CD4-positive, alpha-beta memory T cell (primary cell): ENCODE results near the gene KPNA1. TPM values are rescaled to one million over a fixed set of nuclear protein-coding genes. Genes with fewer than 3 reads are reported as not detected.

ENCODE experiments used
- CTCF ChIA-PET: fragments of 350-600 bp; sonication (Branson Sonifier 250); formaldehyde crosslinking; loops from one replicate; lab custom pipeline; 2021; ENCODE audit warnings: inconsistent platforms; ENCODE audit not compliant: partially characterized antibody; lab: Charles Lee
- POLR2A ChIA-PET: fragments of 350-600 bp; sonication (Branson Sonifier 250); formaldehyde crosslinking; loops from one replicate; lab custom pipeline; 2021; ENCODE audit not compliant: partially characterized antibody; lab: Charles Lee
- DNase-seq, 5 donors: peaks; one replicate each; pipeline versions ENCODE4 v3.0.0 to v3.0.0-alpha.2; 2020 to 2022; ENCODE audit warnings: mixed read lengths in 1 of 5
- H3K27ac ChIP-seq: one replicate; pipeline ENCODE4 v1.7.0; 2013; ENCODE audit warnings: low read depth, low read length
- H3K27me3 ChIP-seq: 2 replicates; pipeline ENCODE4 v1.7.0; 2013; ENCODE audit warnings: mild to moderate bottlenecking, low read length, moderate library complexity; ENCODE audit not compliant: insufficient read depth
- H3K36me3 ChIP-seq: 2 replicates; pipeline ENCODE4 v1.7.0; 2013; ENCODE audit warnings: mild to moderate bottlenecking, low read length, moderate library complexity; ENCODE audit not compliant: insufficient read depth
- H3K4me1 ChIP-seq: 2 replicates; pipeline ENCODE4 v1.7.0; 2013; ENCODE audit warnings: mild to moderate bottlenecking, low read length, moderate library complexity; ENCODE audit not compliant: insufficient read depth
- H3K4me3 ChIP-seq, 2 donors: one replicate each; pipeline ENCODE4 v1.7.0; 2013; ENCODE audit warnings: low read length in 2 of 2, mild to moderate bottlenecking in 1 of 2
- H3K9me3 ChIP-seq, 2 donors: one replicate each; pipeline ENCODE4 v1.7.0; 2013; ENCODE audit warnings: low read length in 2 of 2, control low read depth in 1 of 2; ENCODE audit not compliant: control insufficient read depth in 1 of 2
- H3K27ac Mint-ChIP-seq, 7 donors: one replicate each; pipeline ENCODE4 v1.8.0; 2020 to 2021; ENCODE audit warnings: mixed read lengths in 7 of 7, mild to moderate bottlenecking in 6 of 7, inconsistent platforms in 3 of 7, moderate library complexity in 3 of 7
- H3K27me3 Mint-ChIP-seq, 2 donors: one replicate each; pipeline ENCODE4 v1.8.0; 2020 to 2021; ENCODE audit warnings: mixed read lengths in 2 of 2
- H3K36me3 Mint-ChIP-seq, 2 donors: one replicate each; pipeline ENCODE4 v1.8.0; 2020 to 2021; ENCODE audit warnings: mixed read lengths in 2 of 2, inconsistent platforms in 1 of 2, mild to moderate bottlenecking in 1 of 2
- H3K4me1 Mint-ChIP-seq, 4 donors: one replicate each; pipeline ENCODE4 v1.8.0; 2020 to 2021; ENCODE audit warnings: mixed read lengths in 4 of 4, mild to moderate bottlenecking in 1 of 4
- H3K4me3 Mint-ChIP-seq, 8 donors: one replicate each; pipeline ENCODE4 v1.8.0; 2020 to 2021; ENCODE audit warnings: mixed read lengths in 8 of 8, mild to moderate bottlenecking in 7 of 8, moderate library complexity in 6 of 8, inconsistent platforms in 3 of 8
- H3K9me3 Mint-ChIP-seq, 8 donors: one replicate each; pipeline ENCODE4 v1.8.0; 2020 to 2021; ENCODE audit warnings: mixed read lengths in 8 of 8, mild to moderate bottlenecking in 5 of 8, inconsistent platforms in 3 of 8, moderate library complexity in 1 of 8
- intact Hi-C: fragments of 100-400 bp; cut with micrococcal nuclease; formaldehyde crosslinking; loops from one replicate; pipeline ENCODE4 v1.15.1; 2023
- polyA plus RNA-seq, 2 donors: library from polyadenylated mRNA; unstranded; fragments of 300-500 nt; fragmentation: Illumina TruSeq; gene quantifications; one replicate each; pipeline ENCODE4 v1.2.3, GENCODE V29; 2021
- total RNA-seq, 2 experiments: library from RNA; stranded (reverse); gene quantifications; one replicate each; pipeline ENCODE4 v1.2.3, GENCODE V29; 2021

Gene KPNA1
- total and polyA plus RNA-seq, 4 experiments from 2014 or later: 45.6 to 71.5 (median 59.4) TPM

GRCh38 chr3:122387709-122388108, 127.0 kb downstream of the KPNA1 start:
- Histone ChIP-seq H3K4me3 (no peak overlapping the region), H3K4me1 (peaks cover 24% of the 10 kb centered on the region), H3K27me3 (no peaks in the 10 kb centered on the region), H3K9me3 (no peaks in the 10 kb centered on the region), H3K27ac (no peak overlapping the region), H3K36me3 (no peaks in the 10 kb centered on the region)
- Mint-ChIP-seq H3K4me3 (no peak overlapping the region), H3K27ac (no peak overlapping the region), H3K27me3 (no peaks in the 10 kb centered on the region), H3K4me1 (peaks cover 19 to 44% (median 30%) of the 10 kb centered on the region in 4 donors), H3K9me3 (no peaks in the 10 kb centered on the region), H3K36me3 (peaks cover 0 to 20% of the 10 kb centered on the region in 2 donors)
- POLR2A ChIA-PET: no interaction called here
- CTCF ChIA-PET: no interaction called here
- intact Hi-C loops: loop anchor here (10.0 kb wide), 1 partner anchor 553 kb away; the partner anchor contains the start of genes EAF2 and IQCB1
- no peak for DNase-seq

GRCh38 chr3:122383771-122384697, 130.7 kb downstream of the KPNA1 start, which contains the start of gene FAM162A:
FAM162A (plus strand) TSS chr3:122384182; CDS start chr3:122384266, 84 bp downstream.
- Mint-ChIP-seq H3K27ac (peak within 1 kb of the TSS; percentile 93 to 98 (median 95)), H3K27me3 (no peaks in the 10 kb centered on the region), H3K4me1 (peaks cover 21 to 51% (median 36%) of the 10 kb centered on the region in 4 donors), H3K9me3 (no peaks in the 10 kb centered on the region), H3K4me3 (peak within 1 kb of the TSS; percentile 89 to 96 (median 94)), H3K36me3 (peaks cover 0 to 21% of the 10 kb centered on the region in 2 donors)
- DNase-seq: peak; percentile 92 to 93 (median 93)
- Histone ChIP-seq H3K27ac (peak within 1 kb of the TSS; percentile 76), H3K27me3 (no peaks in the 10 kb centered on the region), H3K9me3 (no peaks in the 10 kb centered on the region), H3K36me3 (no peaks in the 10 kb centered on the region), H3K4me3 (peak within 1 kb of the TSS; percentile 72 to 84), H3K4me1 (peaks cover 31% of the 10 kb centered on the region)
- CTCF ChIA-PET: interaction anchor here (0.7 to 4.0 kb wide), 24 partner anchors 8 to 838 kb away, joined by 3 to 47 read pairs (median 4); partner anchors contain the start of genes HSPBAP1, KPNA1, POLQ and WDR5B
- intact Hi-C loops: loop anchor here (1.0 to 10.0 kb wide), 12 partner anchors 9 to 1201 kb away; partner anchors contain the start of genes EAF2, GOLGB1, HACD2 and HCLS1
- POLR2A ChIA-PET: interaction anchor here (0.6 to 3.6 kb wide), 30 partner anchors 9 to 1641 kb away, joined by 3 to 108 read pairs (median 4); partner anchors contain the start of genes DTX3L, GOLGB1, GTF2E1 and HCLS1

- POLR2A ChIA-PET: interaction anchor here (0.6 to 3.6 kb wide), 14 partner anchors 10 to 1640 kb away, joined by 3 to 108 read pairs (median 8); partner anchors contain the start of genes DTX3L, GTF2E1, HCLS1 and HSPBAP1
- no peaks in the 10 kb centered on the region for H3K9me3 ChIP-seq
- CTCF ChIA-PET: interaction anchor here (0.6 to 4.0 kb wide), 8 partner anchors 8 to 296 kb away, joined by 3 to 47 read pairs (median 4); partner anchors contain the start of gene WDR5B
- no peaks in the 10 kb centered on the region for H3K27me3 Mint-ChIP-seq
- H3K27ac Mint-ChIP-seq: peak within 1 kb of the TSS; percentile 93 to 98 (median 95)
- peak within 1 kb of the TSS; percentile 89 to 96 (median 94) for H3K4me3 Mint-ChIP-seq
- peaks cover 0 to 19% of the 10 kb centered on the region in 2 donors for H3K36me3 Mint-ChIP-seq
- intact Hi-C loops: loop anchor here (10.0 kb wide), 1 partner anchor 548 kb away; the partner anchor contains the start of genes EAF2 and IQCB1
- peaks cover 31% of the 10 kb centered on the region for H3K4me1 ChIP-seq
- no peaks in the 10 kb centered on the region for H3K27me3 ChIP-seq
- peaks cover 17 to 46% (median 34%) of the 10 kb centered on the region in 4 donors for H3K4me1 Mint-ChIP-seq
- H3K27ac ChIP-seq: peak within 1 kb of the TSS; percentile 76
- no peaks in the 10 kb centered on the region for H3K9me3 Mint-ChIP-seq
- peak; percentile 81 to 88 (median 83) for DNase-seq
- H3K4me3 ChIP-seq: peak within 1 kb of the TSS; percentile 72 to 84
- no peaks in the 10 kb centered on the region for H3K36me3 ChIP-seq
Measured at GRCh38 chr3:122382888-122383666, 131.7 kb downstream of the KPNA1 start, which contains the start of gene MIX23. MIX23 (minus strand) TSS chr3:122383231; CDS start chr3:122383224, 7 bp downstream.

GRCh38 chr3:122377975-122378374, 136.8 kb downstream of the KPNA1 start:
- peaks cover 10 to 15% of the 10 kb centered on the region in 2 donors for H3K36me3 Mint-ChIP-seq
- H3K27me3 Mint-ChIP-seq: no peaks in the 10 kb centered on the region
- H3K4me1 ChIP-seq: peaks cover 8% of the 10 kb centered on the region
- H3K9me3 ChIP-seq: no peaks in the 10 kb centered on the region
- no peaks in the 10 kb centered on the region for H3K27me3 ChIP-seq
- CTCF ChIA-PET: interaction anchor here (1.1 kb wide), 1 partner anchor 15 kb away, joined by 3 read pairs; no protein-coding TSS in a partner anchor
- no peak for DNase-seq
- POLR2A ChIA-PET: no interaction called here
- H3K27ac Mint-ChIP-seq: peak overlapping the region in 1 of 7 donors; percentile 8
- H3K4me1 Mint-ChIP-seq: peaks cover 6 to 14% (median 11%) of the 10 kb centered on the region in 4 donors
- intact Hi-C loops: no loop called here
- H3K9me3 Mint-ChIP-seq: no peaks in the 10 kb centered on the region
- H3K4me3 ChIP-seq: no peak overlapping the region
- no peak overlapping the region for H3K4me3 Mint-ChIP-seq
- H3K27ac ChIP-seq: no peak overlapping the region
- H3K36me3 ChIP-seq: no peaks in the 10 kb centered on the region

- no peak overlapping the region for H3K27ac ChIP-seq
- Mint-ChIP-seq H3K36me3 (peaks cover 19 to 24% of the 10 kb centered on the region in 2 donors), H3K4me3 (no peak overlapping the region), H3K27me3 (no peaks in the 10 kb centered on the region), H3K4me1 (peaks cover 0 to 10% (median 3%) of the 10 kb centered on the region in 4 donors), H3K27ac (no peak overlapping the region), H3K9me3 (no peaks in the 10 kb centered on the region)
- ChIA-PET POLR2A (no interaction called here), CTCF (no interaction called here)
- H3K36me3 ChIP-seq: no peaks in the 10 kb centered on the region
- H3K27me3 ChIP-seq: no peaks in the 10 kb centered on the region
- no peak overlapping the region for H3K4me3 ChIP-seq
- H3K9me3 ChIP-seq: no peaks in the 10 kb centered on the region
- intact Hi-C loops: no loop called here
- no peak for DNase-seq
- H3K4me1 ChIP-seq: no peaks in the 10 kb centered on the region
Measured at GRCh38 chr3:122374034-122374433, 140.7 kb downstream of the KPNA1 start.
